HepG2 (cell line): Measurements from ENCODE around the gene TLCD1. TPM values are rescaled to one million over a fixed set of nuclear protein-coding genes. Genes with fewer than 3 reads are reported as not detected.

Experiments
- ATAD3A ChIP-seq: sonication (generic); formaldehyde crosslinking; IDR thresholded peaks from 2 replicates; pipeline ENCODE4 v1.4.0; 2020; ENCODE audit warnings: missing genetic modification reagents
- CENPT ChIP-seq: sonication (generic); formaldehyde crosslinking; IDR thresholded peaks from 2 replicates; pipeline ENCODE4 v1.8.0; 2022; ENCODE audit warnings: low read depth, mild to moderate bottlenecking, moderate library complexity, missing genetic modification reagents
- HNRNPLL ChIP-seq: fragments of 200-400 bp; formaldehyde crosslinking; IDR thresholded peaks from 2 replicates; pipeline ENCODE4 v1.6.1; 2017; ENCODE audit warnings: mild to moderate bottlenecking, low read depth, low read length; ENCODE audit not compliant: poor library complexity, severe bottlenecking
- NFATC3 ChIP-seq: sonication (generic); formaldehyde crosslinking; IDR thresholded peaks from 2 replicates; pipeline ENCODE4 v1.5.1; 2020; ENCODE audit warnings: mild to moderate bottlenecking, missing genetic modification reagents
- NFYC ChIP-seq: IDR thresholded peaks from 2 replicates; pipeline ENCODE4 v1.6.1; 2016; ENCODE audit warnings: missing genetic modification reagents, missing compliant biosample characterization
- NRL ChIP-seq: sonication (generic); formaldehyde crosslinking; IDR thresholded peaks from 2 replicates; pipeline ENCODE4 v1.5.0; 2020; ENCODE audit warnings: missing genetic modification reagents, mild to moderate bottlenecking, moderate library complexity, borderline replicate concordance
- POLR2AphosphoS5 ChIP-seq: IDR thresholded peaks from 2 replicates; pipeline ENCODE4 v1.6.1; 2012; ENCODE audit warnings: low read depth, low read length
- REPIN1 ChIP-seq: sonication (generic); formaldehyde crosslinking; IDR thresholded peaks from 2 replicates; pipeline ENCODE4 v1.8.0; 2022; ENCODE audit warnings: missing genetic modification reagents, low read depth, mild to moderate bottlenecking, borderline replicate concordance
- TCF7L2 ChIP-seq: IDR thresholded peaks from 2 replicates; pipeline ENCODE4 v1.6.1; 2011; ENCODE audit warnings: mild to moderate bottlenecking, low read depth, low read length, moderate library complexity
- TP53 ChIP-seq: sonication (generic); formaldehyde crosslinking; conservative IDR thresholded peaks from 2 replicates; pipeline ENCODE4 v1.4.0; 2020; ENCODE audit warnings: missing genetic modification reagents
- ZFP37 ChIP-seq: sonication (generic); formaldehyde crosslinking; IDR thresholded peaks from 2 replicates; pipeline ENCODE4 v1.4.0; 2020; ENCODE audit warnings: missing genetic modification reagents, borderline replicate concordance
- ZNF10 ChIP-seq: sonication (generic); formaldehyde crosslinking; IDR thresholded peaks from 2 replicates; pipeline ENCODE4 v1.4.0; 2020; ENCODE audit warnings: mild to moderate bottlenecking, low read depth, missing genetic modification reagents, borderline replicate concordance
- ZNF124 ChIP-seq: sonication (generic); formaldehyde crosslinking; IDR thresholded peaks from 2 replicates; pipeline ENCODE4 v1.4.0; 2020; ENCODE audit warnings: missing genetic modification reagents
- ZNF138 ChIP-seq: sonication (generic); formaldehyde crosslinking; IDR thresholded peaks from 2 replicates; pipeline ENCODE4 v1.5.0; 2020; ENCODE audit warnings: mild to moderate bottlenecking, low read depth, missing genetic modification reagents
- ZNF260 ChIP-seq: sonication (generic); formaldehyde crosslinking; IDR thresholded peaks from 2 replicates; pipeline ENCODE4 v1.4.0; 2020; ENCODE audit warnings: missing genetic modification reagents, low read depth, mild to moderate bottlenecking, borderline replicate concordance
- ZNF30 ChIP-seq: sonication (generic); formaldehyde crosslinking; IDR thresholded peaks from 2 replicates; pipeline ENCODE4 v1.5.0; 2020; ENCODE audit warnings: mild to moderate bottlenecking, missing genetic modification reagents
- ZNF33A ChIP-seq: sonication (generic); formaldehyde crosslinking; IDR thresholded peaks from 2 replicates; pipeline ENCODE4 v1.5.1; 2020; ENCODE audit warnings: missing genetic modification reagents, mild to moderate bottlenecking, moderate library complexity, borderline replicate concordance
- ZNF550 ChIP-seq: sonication (generic); formaldehyde crosslinking; IDR thresholded peaks from 2 replicates; pipeline ENCODE4 v1.4.0; 2020; ENCODE audit warnings: mild to moderate bottlenecking, missing genetic modification reagents, borderline replicate concordance
- ZNF737 ChIP-seq: sonication (generic); formaldehyde crosslinking; IDR thresholded peaks from 2 replicates; pipeline ENCODE4 v1.5.0; 2020; ENCODE audit warnings: missing genetic modification reagents, mild to moderate bottlenecking, borderline replicate concordance
- ZNF768 ChIP-seq: sonication (generic); formaldehyde crosslinking; IDR thresholded peaks from 2 replicates; pipeline ENCODE4 v1.4.0; 2020; ENCODE audit warnings: missing genetic modification reagents
- polyA plus RNA-seq, 8 experiments: library from polyadenylated mRNA; depleted of rRNA in 3 of 8; stranded (reverse) in 7 of 8; unstranded in 1 of 8; fragments of >200 nt; fragmentation: Illumina TruSeq in 4 of 8; extraction: Trizol in 4 of 8; gene quantifications; 2 replicates each; pipeline versions ENCODE4 v1.2.1 to v1.2.3, GENCODE V29; 2011 to 2016; ENCODE audit warnings: low read depth in 4 of 8, missing spikeins in 1 of 8, mixed read lengths in 1 of 8; ENCODE audit not compliant: insufficient read depth in 1 of 8
- total RNA-seq, 5 experiments: library from RNA; depleted of rRNA; stranded (reverse); fragments of >200 nt; fragmentation: Illumina TruSeq; extraction: Trizol; gene quantifications; 2 replicates each; pipeline ENCODE4 v1.2.3, GENCODE V29; 2016; ENCODE audit warnings: low read depth in 1 of 5
- TF ChIP-seq, protein P1 (sequence below): sonication (generic); formaldehyde crosslinking; IDR thresholded peaks from 2 replicates; pipeline ENCODE4 v1.4.0; 2020; ENCODE audit warnings: mild to moderate bottlenecking, missing genetic modification reagents, borderline replicate concordance
- TF ChIP-seq, protein P2 (sequence below): sonication (generic); formaldehyde crosslinking; IDR thresholded peaks from 2 replicates; pipeline ENCODE4 v1.4.0; 2020; ENCODE audit warnings: mild to moderate bottlenecking, missing genetic modification reagents
- TF ChIP-seq, protein P3 (sequence below): sonication (generic); formaldehyde crosslinking; IDR thresholded peaks from 2 replicates; pipeline ENCODE4 v1.5.1; 2020; ENCODE audit warnings: missing genetic modification reagents, mild to moderate bottlenecking, borderline replicate concordance

Gene TLCD1
- total and polyA plus RNA-seq, 2 of the 13 experiments (the other 11 are each of a cell fraction or from before 2014, with no cell fraction given), result 14.9 to 19.6 TPM

DNA sequence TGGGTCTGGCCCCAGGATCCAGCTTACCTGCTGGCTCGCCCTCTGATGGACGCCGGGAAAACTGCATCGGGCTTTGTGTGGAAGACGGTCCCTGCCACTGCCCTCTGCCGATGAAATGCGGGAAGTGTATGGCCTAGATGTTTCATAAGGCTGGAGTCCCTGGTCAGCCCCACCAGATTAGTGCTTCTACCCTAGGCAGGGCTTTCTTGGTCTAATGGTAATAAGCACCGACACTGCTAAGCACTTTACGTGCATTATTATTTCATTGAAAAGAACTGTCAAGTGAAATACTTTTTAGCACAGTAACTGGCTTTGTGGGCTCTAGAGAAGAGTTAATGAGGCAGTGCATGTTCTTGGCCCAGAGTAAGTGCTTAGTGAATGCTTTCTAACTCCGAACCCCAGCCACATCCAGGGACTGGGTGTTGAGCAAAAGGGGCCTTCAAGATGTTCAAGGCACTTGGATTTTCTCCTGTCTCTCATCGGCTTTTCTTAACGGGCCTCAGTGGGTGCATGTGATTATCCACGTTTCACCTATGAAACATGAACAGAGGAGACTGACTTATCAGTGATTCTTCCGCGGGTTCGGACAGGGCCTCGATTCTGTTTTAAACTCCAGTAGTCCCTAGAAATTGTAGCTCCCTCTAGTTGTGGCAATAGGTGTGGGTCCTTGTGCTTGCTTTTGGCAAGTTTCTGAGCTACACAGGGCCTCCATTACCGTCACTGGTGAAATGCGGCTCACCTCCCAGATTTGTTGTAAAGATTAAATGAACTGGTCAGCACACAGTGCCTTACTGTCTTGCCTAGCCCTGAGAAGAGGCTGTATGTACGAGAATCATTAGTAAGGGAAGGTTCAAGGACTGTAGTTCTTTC is 24.4 kb upstream of the TLCD1 start (continued):
- TF ChIP-seq ZFP37 (CRISPR knock-in tag), result 0 out of 2 replicates have a peak, but pooled peaks have one; percentile 45
- TF ChIP-seq POLR2AphosphoS5, result peak; percentile 14; the same call in 1 of the 2 replicates
- TF ChIP-seq ZNF768, result no peak
- TF ChIP-seq REPIN1 (CRISPR knock-in tag), result peak; percentile 82; the same call in 1 of the 2 replicates
- no peak for TF ChIP-seq HNRNPLL
- no peak for TF ChIP-seq TCF7L2
- TF ChIP-seq, protein P1, sequence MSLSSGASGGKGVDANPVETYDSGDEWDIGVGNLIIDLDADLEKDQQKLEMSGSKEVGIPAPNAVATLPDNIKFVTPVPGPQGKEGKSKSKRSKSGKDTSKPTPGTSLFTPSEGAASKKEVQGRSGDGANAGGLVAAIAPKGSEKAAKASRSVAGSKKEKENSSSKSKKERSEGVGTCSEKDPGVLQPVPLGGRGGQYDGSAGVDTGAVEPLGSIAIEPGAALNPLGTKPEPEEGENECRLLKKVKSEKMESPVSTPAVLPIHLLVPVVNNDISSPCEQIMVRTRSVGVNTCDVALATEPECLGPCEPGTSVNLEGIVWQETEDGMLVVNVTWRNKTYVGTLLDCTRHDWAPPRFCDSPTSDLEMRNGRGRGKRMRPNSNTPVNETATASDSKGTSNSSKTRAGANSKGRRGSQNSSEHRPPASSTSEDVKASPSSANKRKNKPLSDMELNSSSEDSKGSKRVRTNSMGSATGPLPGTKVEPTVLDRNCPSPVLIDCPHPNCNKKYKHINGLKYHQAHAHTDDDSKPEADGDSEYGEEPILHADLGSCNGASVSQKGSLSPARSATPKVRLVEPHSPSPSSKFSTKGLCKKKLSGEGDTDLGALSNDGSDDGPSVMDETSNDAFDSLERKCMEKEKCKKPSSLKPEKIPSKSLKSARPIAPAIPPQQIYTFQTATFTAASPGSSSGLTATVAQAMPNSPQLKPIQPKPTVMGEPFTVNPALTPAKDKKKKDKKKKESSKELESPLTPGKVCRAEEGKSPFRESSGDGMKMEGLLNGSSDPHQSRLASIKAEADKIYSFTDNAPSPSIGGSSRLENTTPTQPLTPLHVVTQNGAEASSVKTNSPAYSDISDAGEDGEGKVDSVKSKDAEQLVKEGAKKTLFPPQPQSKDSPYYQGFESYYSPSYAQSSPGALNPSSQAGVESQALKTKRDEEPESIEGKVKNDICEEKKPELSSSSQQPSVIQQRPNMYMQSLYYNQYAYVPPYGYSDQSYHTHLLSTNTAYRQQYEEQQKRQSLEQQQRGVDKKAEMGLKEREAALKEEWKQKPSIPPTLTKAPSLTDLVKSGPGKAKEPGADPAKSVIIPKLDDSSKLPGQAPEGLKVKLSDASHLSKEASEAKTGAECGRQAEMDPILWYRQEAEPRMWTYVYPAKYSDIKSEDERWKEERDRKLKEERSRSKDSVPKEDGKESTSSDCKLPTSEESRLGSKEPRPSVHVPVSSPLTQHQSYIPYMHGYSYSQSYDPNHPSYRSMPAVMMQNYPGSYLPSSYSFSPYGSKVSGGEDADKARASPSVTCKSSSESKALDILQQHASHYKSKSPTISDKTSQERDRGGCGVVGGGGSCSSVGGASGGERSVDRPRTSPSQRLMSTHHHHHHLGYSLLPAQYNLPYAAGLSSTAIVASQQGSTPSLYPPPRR (CRISPR knock-in tag), result no peak
- no peak for TF ChIP-seq ZNF10 (CRISPR knock-in tag)
- TF ChIP-seq NFYC (CRISPR knock-in tag), result no peak
- no peak for TF ChIP-seq ZNF33A (CRISPR knock-in tag)
- TF ChIP-seq ZNF737 (CRISPR knock-in tag), result no peak
- TF ChIP-seq CENPT, result no peak
- no peak for TF ChIP-seq ZNF260 (CRISPR knock-in tag)
- TF ChIP-seq, protein P2, sequence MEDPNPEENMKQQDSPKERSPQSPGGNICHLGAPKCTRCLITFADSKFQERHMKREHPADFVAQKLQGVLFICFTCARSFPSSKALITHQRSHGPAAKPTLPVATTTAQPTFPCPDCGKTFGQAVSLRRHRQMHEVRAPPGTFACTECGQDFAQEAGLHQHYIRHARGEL, result no peak
- no peak for TF ChIP-seq ZNF550 (CRISPR knock-in tag)
- no peak for TF ChIP-seq TP53
- TF ChIP-seq, protein P3, sequence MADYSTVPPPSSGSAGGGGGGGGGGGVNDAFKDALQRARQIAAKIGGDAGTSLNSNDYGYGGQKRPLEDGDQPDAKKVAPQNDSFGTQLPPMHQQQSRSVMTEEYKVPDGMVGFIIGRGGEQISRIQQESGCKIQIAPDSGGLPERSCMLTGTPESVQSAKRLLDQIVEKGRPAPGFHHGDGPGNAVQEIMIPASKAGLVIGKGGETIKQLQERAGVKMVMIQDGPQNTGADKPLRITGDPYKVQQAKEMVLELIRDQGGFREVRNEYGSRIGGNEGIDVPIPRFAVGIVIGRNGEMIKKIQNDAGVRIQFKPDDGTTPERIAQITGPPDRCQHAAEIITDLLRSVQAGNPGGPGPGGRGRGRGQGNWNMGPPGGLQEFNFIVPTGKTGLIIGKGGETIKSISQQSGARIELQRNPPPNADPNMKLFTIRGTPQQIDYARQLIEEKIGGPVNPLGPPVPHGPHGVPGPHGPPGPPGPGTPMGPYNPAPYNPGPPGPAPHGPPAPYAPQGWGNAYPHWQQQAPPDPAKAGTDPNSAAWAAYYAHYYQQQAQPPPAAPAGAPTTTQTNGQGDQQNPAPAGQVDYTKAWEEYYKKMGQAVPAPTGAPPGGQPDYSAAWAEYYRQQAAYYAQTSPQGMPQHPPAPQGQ (CRISPR knock-in tag), result no peak
- TF ChIP-seq ZNF30, result no peak
- TF ChIP-seq ZNF124 (CRISPR knock-in tag), result no peak
- no peak for TF ChIP-seq NFATC3
- no peak for TF ChIP-seq ZNF138 (CRISPR knock-in tag)
- TF ChIP-seq ATAD3A, result no peak
- TF ChIP-seq NRL, result no peak
